GM12878 (cell line): ENCODE measurements around the gene MZT2B. TPM values are rescaled to one million over a fixed set of nuclear protein-coding genes. Genes with fewer than 3 reads are reported as not detected.
A peak's percentile ranks its signal among the peaks of the same experiment; 100 is the strongest.
"Not testable (repeated sequence)": the region's sequence is repeated elsewhere in the genome, so short reads cannot be mapped to it uniquely, and the experiment has no call there.

Source experiments
- ATAC-seq: fragments of 200-7000 bp; cut with Tn5 transposase; 3 replicates; pipeline ENCODE4 v1.9.1; 2020; ENCODE audit warnings: mild to moderate bottlenecking, moderate library complexity
- BruUV-seq: library from RNA; stranded (reverse); fragments of 400-500 nt; replicated peaks from 2 replicates; lab custom pipeline; 2021; lab: Mats Ljungman, UMichigan
- CTCF ChIA-PET: fragments of 300-600 bp; sonication (Branson Sonifier 250); formaldehyde crosslinking; extraction: SDS; loops from one replicate; lab custom pipeline; 2021; ENCODE audit warnings: inconsistent platforms; lab: Yijun Ruan, JAX
- POLR2A ChIA-PET: fragments of 350-600 bp; formaldehyde crosslinking; extraction: SDS; loops from one replicate; lab custom pipeline; 2021; ENCODE audit warnings: inconsistent platforms; lab: Charles Lee
- RAD21 ChIA-PET: fragments of 300-600 bp; sonication (Branson Sonifier 250); formaldehyde crosslinking; loops from one replicate; lab custom pipeline; 2023; ENCODE audit warnings: antibody characterized with exemption; ENCODE audit not compliant: unreplicated experiment; lab: Charles Lee
- SMC1A ChIA-PET: fragments of 300-600 bp; sonication (Branson Sonifier 250); formaldehyde crosslinking; loops from one replicate; lab custom pipeline; 2023; ENCODE audit not compliant: unreplicated experiment, uncharacterized antibody; lab: Charles Lee
- DNase-seq: peaks from one replicate; pipeline ENCODE4 v3.0.0-alpha.2; 2011; ENCODE audit warnings: low read depth, low spot score
- FAIRE-seq: peaks from 3 replicates; lab custom pipeline; 2011; peaks lifted over from hg19 to GRCh38; lab: Jason Lieb, UNC
- H2AFZ ChIP-seq: 2 replicates; pipeline ENCODE4 v1.6.0; 2011; ENCODE audit warnings: low read depth, low read length, control low read depth; ENCODE audit not compliant: control insufficient read depth
- H3K27ac ChIP-seq: 2 replicates; pipeline ENCODE4 v1.5.1; 2011; ENCODE audit warnings: control low read depth; ENCODE audit not compliant: control insufficient read depth, insufficient read depth
- H3K27me3 ChIP-seq, 2 experiments: replicated peaks in 1 of 2; 2 replicates each; pipeline versions ENCODE4 v1.6.0 to v1.6.1; 2011; ENCODE audit warnings: low read length in 1 of 2; ENCODE audit not compliant: control insufficient read depth in 2 of 2, insufficient read depth in 2 of 2
- H3K36me3 ChIP-seq, 2 experiments: 2 replicates each; pipeline ENCODE4 v1.5.1; 2011; ENCODE audit warnings: low read length in 1 of 2; ENCODE audit not compliant: control insufficient read depth in 2 of 2, insufficient read depth in 2 of 2
- H3K4me1 ChIP-seq: 2 replicates; pipeline ENCODE4 v1.6.1; 2011; ENCODE audit warnings: mild to moderate bottlenecking, low read length, moderate library complexity, mixed read lengths; ENCODE audit not compliant: control insufficient read depth, insufficient read depth
- H3K4me2 ChIP-seq: 2 replicates; pipeline ENCODE4 v1.6.0; 2011; ENCODE audit warnings: control low read depth; ENCODE audit not compliant: control insufficient read depth, insufficient read depth
- H3K4me3 ChIP-seq: fragments of 200-600 bp; sonication (generic); 2 replicates; pipeline ENCODE4 v1.5.1; 2016
- H3K79me2 ChIP-seq: 2 replicates; pipeline ENCODE4 v1.6.0; 2011; ENCODE audit warnings: low read length; ENCODE audit not compliant: control insufficient read depth, insufficient read depth
- H3K9ac ChIP-seq: 2 replicates; pipeline ENCODE4 v1.8.0; 2011; ENCODE audit warnings: low read length, control low read depth, mixed read lengths; ENCODE audit not compliant: control insufficient read depth, insufficient read depth
- H3K9me3 ChIP-seq: replicated peaks from 3 replicates; pipeline ENCODE4 v1.5.1; 2011; ENCODE audit warnings: mild to moderate bottlenecking, low read length; ENCODE audit not compliant: control insufficient read depth, insufficient read depth
- H4K20me1 ChIP-seq: 2 replicates; pipeline ENCODE4 v1.6.0; 2011; ENCODE audit not compliant: control insufficient read depth, insufficient read depth
- POLR2A ChIP-seq: IDR thresholded peaks from 2 replicates; pipeline ENCODE4 v1.6.1; 2011; ENCODE audit warnings: low read depth, mild to moderate bottlenecking, low read length
- WGBS: methylation state at CpG from one replicate; pipeline ENCODE4 v1.1.6; 2016; ENCODE audit warnings: low lambda C conversion rate; ENCODE audit not compliant: insufficient replicate concordance, insufficient coverage; ENCODE audit errors: missing lambda C conversion rate; 5-methylcytosine and 5-hydroxymethylcytosine counted together
- in situ Hi-C: fragments of 300-500 bp; cut with MboI; formaldehyde crosslinking; loops from 9 replicates; pipeline ENCODE4 v1.14.3; 2018; ENCODE audit warnings: mixed read lengths
- intact Hi-C: fragments of 100-400 bp; cut with micrococcal nuclease; formaldehyde crosslinking; loops from one replicate; pipeline ENCODE4 v1.14.2; 2022; ENCODE audit not compliant: unreplicated experiment
- polyA plus RNA-seq, 11 experiments: library from polyadenylated mRNA; depleted of rRNA in 4 of 11; unstranded in 6 of 11; stranded (reverse) in 5 of 11; fragments of >200 nt; fragmentation: Nextera tagmentation in 4 of 11; fragmentation: Illumina TruSeq in 1 of 11; extraction: Ambion mirVana in 4 of 11; extraction: Trizol in 1 of 11; gene quantifications; 1 replicate in 1 of 11; 2 replicates in 10 of 11; pipeline versions ENCODE4 v1.2.1 to v1.2.3, GENCODE V29; 2011 to 2016; ENCODE audit warnings: inconsistent platforms in 2 of 11, missing spikeins in 2 of 11, low read depth in 1 of 11
- total RNA-seq, 4 experiments: library from RNA; depleted of rRNA in 3 of 4; stranded (reverse); fragments of >200 nt in 3 of 4; fragmentation: Illumina TruSeq in 1 of 4; extraction: Trizol in 1 of 4; gene quantifications; 2 replicates each; pipeline versions ENCODE4 v1.2.1 to v1.2.3, GENCODE V29; 2013 to 2021

MZT2B gene
- total and polyA plus RNA-seq, 10 of the 15 experiments (the other 5 are each of a cell fraction or from before 2014, with no cell fraction given), result 6.3 to 399 (median 198) TPM

GRCh38 chr2:130187859-130188792 is 6.1 kb downstream of the MZT2B start:
- TF ChIP-seq POLR2A, result 0 out of 2 replicates have a peak, but pooled peaks have one; percentile 25
- DNase-seq, H3K4me3 ChIP-seq, BruUV-seq, CTCF ChIA-PET, RAD21 ChIA-PET, intact Hi-C loops, H3K4me1 ChIP-seq, H3K4me2 ChIP-seq, POLR2A ChIA-PET, H3K9ac ChIP-seq, SMC1A ChIA-PET, H3K27ac ChIP-seq, H2AFZ ChIP-seq, H3K36me3 ChIP-seq, H3K9me3 ChIP-seq, FAIRE-seq, ATAC-seq, H4K20me1 ChIP-seq, H3K27me3 ChIP-seq: not testable (repeated sequence)
- in situ Hi-C loops, result loop anchor here (5.0 kb wide), 1 partner anchor 1299 kb away; no protein-coding TSS in a partner anchor
- peaks cover 12% of the 10 kb centered on the region for H3K79me2 ChIP-seq
- WGBS, result 92% methylated on average over 16 of the region's 17 CpGs

- H3K27me3 ChIP-seq, H3K36me3 ChIP-seq, CTCF ChIA-PET, H3K9ac ChIP-seq, H3K9me3 ChIP-seq, ATAC-seq, RAD21 ChIA-PET, DNase-seq, intact Hi-C loops, POLR2A ChIA-PET, H3K4me2 ChIP-seq, BruUV-seq, H2AFZ ChIP-seq, H3K79me2 ChIP-seq, FAIRE-seq, H4K20me1 ChIP-seq, H3K4me3 ChIP-seq, H3K4me1 ChIP-seq, H3K27ac ChIP-seq, SMC1A ChIA-PET: not testable (repeated sequence)
- in situ Hi-C loops, result loop anchor here (5.0 kb wide), 1 partner anchor 1298 kb away; no protein-coding TSS in a partner anchor
- WGBS, result 51% methylated on average over 3 of the region's 4 CpGs
Measured at GRCh38 chr2:130188958-130189357, 6.9 kb downstream of the MZT2B start.
